ENCODE measurements around the gene SASH1. TPM values are rescaled to one million over a fixed set of nuclear protein-coding genes. Genes with fewer than 3 reads are reported as not detected.

The SASH1 gene
- total and polyA plus RNA-seq, 9 donors: 8.6 to 35.2 (median 18.2) TPM

- Histone ChIP-seq H3K9me3 (no peaks in the 10 kb centered on the region), H3K27me3 (no peaks in the 10 kb centered on the region), H3K4me1 (ENCODE audit: insufficient read depth) (peaks cover 1% of the 10 kb centered on the region), H3K4me3 (no peak overlapping the region), H3K27ac (no peak overlapping the region), H3K36me3 (no peaks in the 10 kb centered on the region)
- no peak for TF ChIP-seq EP300 (IDR thresholded peaks at IDR 0.05)
- no peak for TF ChIP-seq CTCF (IDR thresholded peaks at IDR 0.05)
- TF ChIP-seq POLR2A (IDR thresholded peaks at IDR 0.05): no peak
- no peak for DNase-seq
- 83 to 92% (median 89%) methylated on average over 5 of the region's 5 CpGs for WGBS, 3 donors
- intact Hi-C loops (cut with DNase I): loop anchor here in 2 of 4 donors (5.0 to 10.0 kb wide), 3 partner anchors 384 to 952 kb away; no protein-coding TSS in a partner anchor
Measured at GRCh38 chr6:148563066-148563465, 220.4 kb downstream of the SASH1 start.

- intact Hi-C loops (cut with DNase I): loop anchor here in 2 of 4 donors (5.0 to 10.0 kb wide), 3 partner anchors 383 to 950 kb away; no protein-coding TSS in a partner anchor
- H3K27ac ChIP-seq: no peak overlapping the region
Measured at GRCh38 chr6:148564494-148565035, 221.9 kb downstream of the SASH1 start.

GRCh38 chr6:148565321-148565926 lies 222.8 kb downstream of the SASH1 start:
- no peak overlapping the region for H3K4me3 ChIP-seq
- H3K36me3 ChIP-seq: no peaks in the 10 kb centered on the region
- WGBS, 3 donors: 57 to 66% (median 63%) methylated on average over 8 of the region's 8 CpGs
- no peaks in the 10 kb centered on the region for H3K27me3 ChIP-seq
- DNase-seq: no peak
- H3K9me3 ChIP-seq: no peaks in the 10 kb centered on the region
- intact Hi-C loops (cut with DNase I): loop anchor here in 2 of 4 donors (10.0 kb wide), 2 partner anchors 459 to 949 kb away; no protein-coding TSS in a partner anchor
- no peak overlapping the region for H3K27ac ChIP-seq
- no peaks in the 10 kb centered on the region for H3K4me1 ChIP-seq (ENCODE audit: insufficient read depth)
- TF ChIP-seq EP300 (IDR thresholded peaks at IDR 0.05): no peak
- no peak for TF ChIP-seq CTCF (IDR thresholded peaks at IDR 0.05)
- no peak for TF ChIP-seq POLR2A (IDR thresholded peaks at IDR 0.05)

More at GRCh38 chr6:148564494-148565035, 221.9 kb downstream of the SASH1 start:
- H3K36me3 ChIP-seq: no peaks in the 10 kb centered on the region
- no peak for TF ChIP-seq CTCF (IDR thresholded peaks at IDR 0.05)
- no peak for TF ChIP-seq POLR2A (IDR thresholded peaks at IDR 0.05)
- TF ChIP-seq EP300 (IDR thresholded peaks at IDR 0.05): no peak
- WGBS, 3 donors: 41 to 49% (median 48%) methylated on average over 9 of the region's 9 CpGs
- no peak overlapping the region for H3K4me3 ChIP-seq
- H3K9me3 ChIP-seq: no peaks in the 10 kb centered on the region
- DNase-seq: no peak
- H3K27me3 ChIP-seq: no peaks in the 10 kb centered on the region
- peaks cover 1% of the 10 kb centered on the region for H3K4me1 ChIP-seq (ENCODE audit: insufficient read depth)

GRCh38 chr6:148565930-148566663 lies 223.5 kb downstream of the SASH1 start:
- DNase-seq: no peak
- TF ChIP-seq CTCF (IDR thresholded peaks at IDR 0.05) (no peak), POLR2A (IDR thresholded peaks at IDR 0.05) (no peak), EP300 (IDR thresholded peaks at IDR 0.05) (no peak)
- H3K9me3 ChIP-seq: no peaks in the 10 kb centered on the region
- H3K27me3 ChIP-seq: no peaks in the 10 kb centered on the region
- intact Hi-C loops (cut with DNase I): loop anchor here in 2 of 4 donors (10.0 kb wide), 2 partner anchors 459 to 949 kb away; no protein-coding TSS in a partner anchor
- no peaks in the 10 kb centered on the region for H3K36me3 ChIP-seq
- no peak overlapping the region for H3K27ac ChIP-seq
- H3K4me1 ChIP-seq (ENCODE audit: insufficient read depth): no peaks in the 10 kb centered on the region
- H3K4me3 ChIP-seq: no peak overlapping the region
- 74 to 77% (median 76%) methylated on average over 12 of the region's 12 CpGs for WGBS, 3 donors

All from ovary (tissue), 9 donors.